ENCODE results near the gene SLC19A1.

Gene SLC19A1

GRCh38 chr21:45515241-45516061, 26.8 kb downstream of the SLC19A1 start:
- H3K27me3 ChIP-seq (ENCODE audit: control insufficient read depth, insufficient read depth, low read length) = no peaks in the 10 kb centered on the region
- no peaks in the 10 kb centered on the region for H3K4me1 ChIP-seq (ENCODE audit: control insufficient read depth, insufficient read depth, low read length)
- H3K4me3 ChIP-seq (ENCODE audit: low read length) = no peak overlapping the region
- no peak for DNase-seq (ENCODE audit: low read depth, low spot score)
- no peak overlapping the region for H3K27ac ChIP-seq (ENCODE audit: low read length)
- no peaks in the 10 kb centered on the region; the same call in 1 of the 2 replicates for H3K9me3 ChIP-seq (ENCODE audit: control insufficient read depth, insufficient read depth, low read length)
- peaks cover 12% of the 10 kb centered on the region; the same call in 1 of the 2 replicates for H3K36me3 ChIP-seq (ENCODE audit: control insufficient read depth, insufficient read depth, low read length)
- WGBS (ENCODE audit: insufficient coverage, insufficient read length) = no CpG with 5 or more reads among the region's 31 CpGs

DNA sequence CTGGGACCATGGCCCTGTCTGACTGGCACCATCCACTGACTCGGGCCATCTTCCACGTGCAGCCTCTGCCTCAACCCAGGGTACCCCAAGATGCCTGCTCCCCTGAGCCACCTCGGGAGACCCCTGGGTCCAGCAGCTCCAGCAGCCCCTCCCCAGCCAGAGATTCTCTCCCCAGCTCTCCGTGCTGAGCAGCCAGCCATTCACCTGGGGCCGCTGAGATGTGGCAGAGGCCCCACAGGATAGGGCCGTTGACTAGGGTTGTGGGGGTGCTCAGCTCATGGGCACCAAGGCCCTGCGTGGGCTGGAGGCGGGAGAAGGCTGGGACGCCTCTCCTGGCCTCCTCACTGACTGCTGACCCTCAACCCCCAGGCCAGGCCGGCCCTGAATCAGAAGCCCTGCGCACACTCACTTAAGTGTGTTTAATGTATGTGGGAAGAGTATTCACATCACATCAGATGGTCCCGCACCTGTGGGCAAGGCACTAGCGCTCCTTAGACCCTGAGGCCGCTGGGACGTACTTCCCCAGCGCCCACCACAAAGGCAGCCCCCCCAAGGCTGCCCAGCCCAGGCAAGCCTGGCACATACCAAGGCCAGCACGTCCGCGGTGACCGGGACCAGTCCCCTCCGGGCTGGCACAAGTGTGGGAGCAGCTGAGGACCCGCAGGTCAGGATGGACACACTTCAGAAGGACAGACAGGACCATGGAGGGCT, 27.8 kb downstream of the SLC19A1 start:
- Histone ChIP-seq H3K4me3 (ENCODE audit: low read length) (no peak overlapping the region), H3K27me3 (ENCODE audit: control insufficient read depth, insufficient read depth, low read length) (no peaks in the 10 kb centered on the region), H3K36me3 (ENCODE audit: control insufficient read depth, insufficient read depth, low read length) (peaks cover 17% of the 10 kb centered on the region; the same call in 1 of the 2 replicates), H3K9me3 (ENCODE audit: control insufficient read depth, insufficient read depth, low read length) (no peaks in the 10 kb centered on the region), H3K27ac (ENCODE audit: low read length) (no peak overlapping the region), H3K4me1 (ENCODE audit: control insufficient read depth, insufficient read depth, low read length) (no peaks in the 10 kb centered on the region)
- WGBS (ENCODE audit: insufficient coverage, insufficient read length) = no CpG with 5 or more reads among the region's 22 CpGs
- DNase-seq (ENCODE audit: low read depth, low spot score) = no peak

- WGBS (ENCODE audit: insufficient coverage, insufficient read length) = no CpG with 5 or more reads among the region's 11 CpGs
- no peak overlapping the region for H3K4me3 ChIP-seq (ENCODE audit: low read length)
- no peak overlapping the region for H3K27ac ChIP-seq (ENCODE audit: low read length)
- peaks cover 17% of the 10 kb centered on the region; the same call in 1 of the 2 replicates for H3K36me3 ChIP-seq (ENCODE audit: control insufficient read depth, insufficient read depth, low read length)
- no peaks in the 10 kb centered on the region for H3K27me3 ChIP-seq (ENCODE audit: control insufficient read depth, insufficient read depth, low read length)
- no peaks in the 10 kb centered on the region for H3K4me1 ChIP-seq (ENCODE audit: control insufficient read depth, insufficient read depth, low read length)
- no peaks in the 10 kb centered on the region for H3K9me3 ChIP-seq (ENCODE audit: control insufficient read depth, insufficient read depth, low read length)
- no peak for DNase-seq (ENCODE audit: low read depth, low spot score)
These were observed 28.4 kb downstream of the SLC19A1 start for GRCh38 chr21:45513741-45514310.

GRCh38 chr21:45513003-45513717, 29.1 kb downstream of the SLC19A1 start:
- Histone ChIP-seq H3K36me3 (ENCODE audit: control insufficient read depth, insufficient read depth, low read length) (peaks cover 17% of the 10 kb centered on the region; the same call in 1 of the 2 replicates), H3K4me3 (ENCODE audit: low read length) (no peak overlapping the region), H3K27me3 (ENCODE audit: control insufficient read depth, insufficient read depth, low read length) (no peaks in the 10 kb centered on the region), H3K27ac (ENCODE audit: low read length) (no peak overlapping the region), H3K4me1 (ENCODE audit: control insufficient read depth, insufficient read depth, low read length) (0 out of 2 replicates have a peak, but pooled peaks cover 1% of the 10 kb centered on the region), H3K9me3 (ENCODE audit: control insufficient read depth, insufficient read depth, low read length) (no peaks in the 10 kb centered on the region)
- no peak for DNase-seq (ENCODE audit: low read depth, low spot score)
- WGBS (ENCODE audit: insufficient coverage, insufficient read length) = no CpG with 5 or more reads among the region's 19 CpGs

- no peaks in the 10 kb centered on the region for H3K9me3 ChIP-seq (ENCODE audit: control insufficient read depth, insufficient read depth, low read length)
- H3K27ac ChIP-seq (ENCODE audit: low read length) = no peak overlapping the region
- no peak for DNase-seq (ENCODE audit: low read depth, low spot score)
- WGBS (ENCODE audit: insufficient coverage, insufficient read length) = no CpG with 5 or more reads among the region's 8 CpGs
- H3K4me1 ChIP-seq (ENCODE audit: control insufficient read depth, insufficient read depth, low read length) = 0 out of 2 replicates have a peak, but pooled peaks cover 1% of the 10 kb centered on the region
- H3K36me3 ChIP-seq (ENCODE audit: control insufficient read depth, insufficient read depth, low read length) = peaks cover 17% of the 10 kb centered on the region
- H3K4me3 ChIP-seq (ENCODE audit: low read length) = no peak overlapping the region
- H3K27me3 ChIP-seq (ENCODE audit: control insufficient read depth, insufficient read depth, low read length) = no peaks in the 10 kb centered on the region
These were observed 29.6 kb downstream of the SLC19A1 start for GRCh38 chr21:45512626-45513002.

- no peak for DNase-seq (ENCODE audit: low read depth, low spot score)
- H3K9me3 ChIP-seq (ENCODE audit: control insufficient read depth, insufficient read depth, low read length) = no peaks in the 10 kb centered on the region
- H3K36me3 ChIP-seq (ENCODE audit: control insufficient read depth, insufficient read depth, low read length) = peaks cover 17% of the 10 kb centered on the region
- no CpG with 5 or more reads among the region's 35 CpGs for WGBS (ENCODE audit: insufficient coverage, insufficient read length)
- H3K4me3 ChIP-seq (ENCODE audit: low read length) = no peak overlapping the region
- no peaks in the 10 kb centered on the region for H3K27me3 ChIP-seq (ENCODE audit: control insufficient read depth, insufficient read depth, low read length)
- 0 out of 2 replicates have a peak, but pooled peaks cover 1% of the 10 kb centered on the region for H3K4me1 ChIP-seq (ENCODE audit: control insufficient read depth, insufficient read depth, low read length)
- H3K27ac ChIP-seq (ENCODE audit: low read length) = no peak overlapping the region
These were observed 30.4 kb downstream of the SLC19A1 start for GRCh38 chr21:45511661-45512431.

DNA sequence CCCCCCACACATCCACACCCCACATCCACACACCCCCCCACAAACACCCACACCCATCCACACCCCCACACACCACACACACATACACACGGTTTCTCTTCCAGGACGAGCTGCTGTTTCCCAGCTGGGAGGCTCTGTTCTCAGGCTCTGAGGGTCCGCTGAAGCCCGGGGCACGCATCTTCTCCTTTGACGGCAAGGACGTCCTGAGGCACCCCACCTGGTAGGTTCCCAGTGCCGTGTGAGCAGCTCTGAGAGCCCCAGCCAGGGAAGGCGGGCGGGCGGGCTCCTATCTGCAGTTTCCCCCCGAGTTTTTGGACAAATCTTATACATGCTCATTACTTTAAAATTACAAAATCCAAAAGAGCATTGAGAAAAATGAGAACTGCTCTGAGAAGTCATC, 31.2 kb downstream of the SLC19A1 start:
- peaks cover 16% of the 10 kb centered on the region for H3K36me3 ChIP-seq (ENCODE audit: control insufficient read depth, insufficient read depth, low read length)

GRCh38 chr21:45510466-45510955, 31.7 kb downstream of the SLC19A1 start:
- no peaks in the 10 kb centered on the region for H3K27me3 ChIP-seq (ENCODE audit: control insufficient read depth, insufficient read depth, low read length)
- 0 out of 2 replicates have a peak, but pooled peaks cover 1% of the 10 kb centered on the region for H3K4me1 ChIP-seq (ENCODE audit: control insufficient read depth, insufficient read depth, low read length)
- no peak overlapping the region for H3K27ac ChIP-seq (ENCODE audit: low read length)
- no peak for DNase-seq (ENCODE audit: low read depth, low spot score)
- H3K9me3 ChIP-seq (ENCODE audit: control insufficient read depth, insufficient read depth, low read length) = no peaks in the 10 kb centered on the region
- WGBS (ENCODE audit: insufficient coverage, insufficient read length) = no CpG with 5 or more reads among the region's 11 CpGs
- no peak overlapping the region for H3K4me3 ChIP-seq (ENCODE audit: low read length)
- H3K36me3 ChIP-seq (ENCODE audit: control insufficient read depth, insufficient read depth, low read length) = peaks cover 16% of the 10 kb centered on the region

More for the DNA sequence above, 31.2 kb downstream of the SLC19A1 start:
- no peaks in the 10 kb centered on the region for H3K27me3 ChIP-seq (ENCODE audit: control insufficient read depth, insufficient read depth, low read length)
- H3K9me3 ChIP-seq (ENCODE audit: control insufficient read depth, insufficient read depth, low read length) = no peaks in the 10 kb centered on the region
- 0 out of 2 replicates have a peak, but pooled peaks cover 1% of the 10 kb centered on the region for H3K4me1 ChIP-seq (ENCODE audit: control insufficient read depth, insufficient read depth, low read length)
- WGBS (ENCODE audit: insufficient coverage, insufficient read length) = no CpG with 5 or more reads among the region's 12 CpGs
- H3K4me3 ChIP-seq (ENCODE audit: low read length) = no peak overlapping the region
- no peak overlapping the region for H3K27ac ChIP-seq (ENCODE audit: low read length)
- no peak for DNase-seq (ENCODE audit: low read depth, low spot score)

- DNase-seq (ENCODE audit: low read depth, low spot score) = no peak
- H3K9me3 ChIP-seq (ENCODE audit: control insufficient read depth, insufficient read depth, low read length) = no peaks in the 10 kb centered on the region
- peaks cover 20% of the 10 kb centered on the region for H3K36me3 ChIP-seq (ENCODE audit: control insufficient read depth, insufficient read depth, low read length)
- H3K27ac ChIP-seq (ENCODE audit: low read length) = no peak overlapping the region
- 0 out of 2 replicates have a peak, but pooled peaks cover 1% of the 10 kb centered on the region for H3K4me1 ChIP-seq (ENCODE audit: control insufficient read depth, insufficient read depth, low read length)
- no CpG with 5 or more reads among the region's 61 CpGs for WGBS (ENCODE audit: insufficient coverage, insufficient read length)
- H3K27me3 ChIP-seq (ENCODE audit: control insufficient read depth, insufficient read depth, low read length) = no peaks in the 10 kb centered on the region
- no peak overlapping the region for H3K4me3 ChIP-seq (ENCODE audit: low read length)
These were observed 32.4 kb downstream of the SLC19A1 start for GRCh38 chr21:45509566-45510465.
